GM12892 (cell line): ENCODE results near the gene RIC8A.

Source experiments
- POLR2A ChIP-seq: IDR thresholded peaks from 2 replicates; pipeline ENCODE4 v1.6.1; 2011; ENCODE audit warnings: low read depth, low read length, control low read depth
- TAF1 ChIP-seq: IDR thresholded peaks from 2 replicates; pipeline ENCODE4 v1.6.1; 2011; ENCODE audit warnings: low read depth, mild to moderate bottlenecking, control low read depth, low read length, borderline replicate concordance

- TF ChIP-seq POLR2A (no peak), TAF1 (no peak)
These were observed 50.4 kb downstream of the RIC8A start for GRCh38 chr11:257766-258493.
